ENCODE measurements around the gene ACAD10.

Gene ACAD10

GRCh38 chr12:111748151-111748672 lies 62.4 kb downstream of the ACAD10 start (continued):
- TF ChIP-seq ZNF449 (tag by site-specific recombination; IDR thresholded peaks at IDR 0.05) (no peak), ZBTB20 (tag by site-specific recombination; IDR thresholded peaks at IDR 0.05) (no peak), ZNF837 (tag by site-specific recombination; IDR thresholded peaks at IDR 0.05) (no peak), EGR2 (tag by site-specific recombination; IDR thresholded peaks at IDR 0.05; ENCODE audit: low read depth) (no peak), ZNF658 (tag by site-specific recombination; IDR thresholded peaks at IDR 0.05) (no peak), ZNF311 (tag by site-specific recombination; IDR thresholded peaks at IDR 0.05; ENCODE audit: borderline replicate concordance) (no peak)
- TF ChIP-seq, protein P1, sequence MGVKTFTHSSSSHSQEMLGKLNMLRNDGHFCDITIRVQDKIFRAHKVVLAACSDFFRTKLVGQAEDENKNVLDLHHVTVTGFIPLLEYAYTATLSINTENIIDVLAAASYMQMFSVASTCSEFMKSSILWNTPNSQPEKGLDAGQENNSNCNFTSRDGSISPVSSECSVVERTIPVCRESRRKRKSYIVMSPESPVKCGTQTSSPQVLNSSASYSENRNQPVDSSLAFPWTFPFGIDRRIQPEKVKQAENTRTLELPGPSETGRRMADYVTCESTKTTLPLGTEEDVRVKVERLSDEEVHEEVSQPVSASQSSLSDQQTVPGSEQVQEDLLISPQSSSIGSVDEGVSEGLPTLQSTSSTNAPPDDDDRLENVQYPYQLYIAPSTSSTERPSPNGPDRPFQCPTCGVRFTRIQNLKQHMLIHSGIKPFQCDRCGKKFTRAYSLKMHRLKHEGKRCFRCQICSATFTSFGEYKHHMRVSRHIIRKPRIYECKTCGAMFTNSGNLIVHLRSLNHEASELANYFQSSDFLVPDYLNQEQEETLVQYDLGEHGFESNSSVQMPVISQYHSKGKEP (tag by site-specific recombination; IDR thresholded peaks at IDR 0.05): no peak
- TF ChIP-seq, protein P2, sequence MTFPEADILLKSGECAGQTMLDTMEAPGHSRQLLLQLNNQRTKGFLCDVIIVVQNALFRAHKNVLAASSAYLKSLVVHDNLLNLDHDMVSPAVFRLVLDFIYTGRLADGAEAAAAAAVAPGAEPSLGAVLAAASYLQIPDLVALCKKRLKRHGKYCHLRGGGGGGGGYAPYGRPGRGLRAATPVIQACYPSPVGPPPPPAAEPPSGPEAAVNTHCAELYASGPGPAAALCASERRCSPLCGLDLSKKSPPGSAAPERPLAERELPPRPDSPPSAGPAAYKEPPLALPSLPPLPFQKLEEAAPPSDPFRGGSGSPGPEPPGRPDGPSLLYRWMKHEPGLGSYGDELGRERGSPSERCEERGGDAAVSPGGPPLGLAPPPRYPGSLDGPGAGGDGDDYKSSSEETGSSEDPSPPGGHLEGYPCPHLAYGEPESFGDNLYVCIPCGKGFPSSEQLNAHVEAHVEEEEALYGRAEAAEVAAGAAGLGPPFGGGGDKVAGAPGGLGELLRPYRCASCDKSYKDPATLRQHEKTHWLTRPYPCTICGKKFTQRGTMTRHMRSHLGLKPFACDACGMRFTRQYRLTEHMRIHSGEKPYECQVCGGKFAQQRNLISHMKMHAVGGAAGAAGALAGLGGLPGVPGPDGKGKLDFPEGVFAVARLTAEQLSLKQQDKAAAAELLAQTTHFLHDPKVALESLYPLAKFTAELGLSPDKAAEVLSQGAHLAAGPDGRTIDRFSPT (tag by site-specific recombination; IDR thresholded peaks at IDR 0.05): no peak

DNA sequence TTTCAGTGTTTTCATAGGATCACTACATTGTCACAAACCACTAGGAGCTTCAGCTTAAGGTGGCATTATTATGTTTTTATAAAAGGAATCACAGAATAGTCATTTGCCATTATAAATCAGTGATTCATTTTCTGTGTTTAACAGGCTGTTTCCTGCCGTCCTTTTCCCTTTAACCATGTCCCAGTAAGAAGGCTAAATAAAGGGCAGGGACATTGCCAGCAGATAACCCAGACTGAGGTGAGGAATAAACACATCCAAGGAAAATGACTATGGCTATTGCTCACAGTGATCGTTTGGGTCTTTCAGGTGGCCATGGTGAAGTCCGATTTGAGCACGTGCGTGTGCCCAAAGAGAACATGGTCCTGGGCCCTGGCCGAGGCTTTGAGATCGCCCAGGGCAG lies 63.0 kb downstream of the ACAD10 start:
- Histone ChIP-seq H3K4me3 (ENCODE audit: low read depth, low read length) (no peak overlapping the region), H3K36me3 (ENCODE audit: control insufficient read depth in 2 of 2, insufficient read depth in 1 of 2, low read length in 2 of 2) (peaks cover 12 to 53% of the 10 kb centered on the region in 2 experiments; a peak in 2 of 3 replicates), H3K27ac (ENCODE audit: extremely low read depth, low read depth, low read length) (no peak overlapping the region), H3K4me1 (ENCODE audit: control insufficient read depth, insufficient read depth, low read length) (no peaks in the 10 kb centered on the region), H3K9me3 (ENCODE audit: control insufficient read depth, insufficient read depth, low read depth, low read length) (no peaks in the 10 kb centered on the region)
- CTCF ChIA-PET: no interaction called here
- TF ChIP-seq ZNF488 (tag by site-specific recombination; IDR thresholded peaks at IDR 0.05): no peak
- no peak for TF ChIP-seq KLF8 (tag by site-specific recombination; IDR thresholded peaks at IDR 0.05)
- no peak for TF ChIP-seq ZNF548 (tag by site-specific recombination; IDR thresholded peaks at IDR 0.05)
- no peak for TF ChIP-seq INSM2 (tag by site-specific recombination; IDR thresholded peaks at IDR 0.05)
- TF ChIP-seq ZNF350 (tag by site-specific recombination; IDR thresholded peaks at IDR 0.05): no peak
- TF ChIP-seq ZXDB (tag by site-specific recombination; IDR thresholded peaks at IDR 0.05): no peak
- TF ChIP-seq ZNF266 (tag by site-specific recombination; IDR thresholded peaks at IDR 0.05; ENCODE audit: low read depth): no peak
- no peak for TF ChIP-seq ZNF654 (tag by site-specific recombination; IDR thresholded peaks at IDR 0.05; ENCODE audit: low read depth)
- no peak for TF ChIP-seq ZEB2 (tag by site-specific recombination; IDR thresholded peaks at IDR 0.05)
- no peak for TF ChIP-seq ZFP37 (tag by site-specific recombination; IDR thresholded peaks at IDR 0.05)
- TF ChIP-seq, protein P3, sequence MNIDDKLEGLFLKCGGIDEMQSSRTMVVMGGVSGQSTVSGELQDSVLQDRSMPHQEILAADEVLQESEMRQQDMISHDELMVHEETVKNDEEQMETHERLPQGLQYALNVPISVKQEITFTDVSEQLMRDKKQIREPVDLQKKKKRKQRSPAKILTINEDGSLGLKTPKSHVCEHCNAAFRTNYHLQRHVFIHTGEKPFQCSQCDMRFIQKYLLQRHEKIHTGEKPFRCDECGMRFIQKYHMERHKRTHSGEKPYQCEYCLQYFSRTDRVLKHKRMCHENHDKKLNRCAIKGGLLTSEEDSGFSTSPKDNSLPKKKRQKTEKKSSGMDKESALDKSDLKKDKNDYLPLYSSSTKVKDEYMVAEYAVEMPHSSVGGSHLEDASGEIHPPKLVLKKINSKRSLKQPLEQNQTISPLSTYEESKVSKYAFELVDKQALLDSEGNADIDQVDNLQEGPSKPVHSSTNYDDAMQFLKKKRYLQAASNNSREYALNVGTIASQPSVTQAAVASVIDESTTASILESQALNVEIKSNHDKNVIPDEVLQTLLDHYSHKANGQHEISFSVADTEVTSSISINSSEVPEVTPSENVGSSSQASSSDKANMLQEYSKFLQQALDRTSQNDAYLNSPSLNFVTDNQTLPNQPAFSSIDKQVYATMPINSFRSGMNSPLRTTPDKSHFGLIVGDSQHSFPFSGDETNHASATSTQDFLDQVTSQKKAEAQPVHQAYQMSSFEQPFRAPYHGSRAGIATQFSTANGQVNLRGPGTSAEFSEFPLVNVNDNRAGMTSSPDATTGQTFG (tag by site-specific recombination; IDR thresholded peaks at IDR 0.05; ENCODE audit: borderline replicate concordance): no peak
- TF ChIP-seq, protein P4, sequence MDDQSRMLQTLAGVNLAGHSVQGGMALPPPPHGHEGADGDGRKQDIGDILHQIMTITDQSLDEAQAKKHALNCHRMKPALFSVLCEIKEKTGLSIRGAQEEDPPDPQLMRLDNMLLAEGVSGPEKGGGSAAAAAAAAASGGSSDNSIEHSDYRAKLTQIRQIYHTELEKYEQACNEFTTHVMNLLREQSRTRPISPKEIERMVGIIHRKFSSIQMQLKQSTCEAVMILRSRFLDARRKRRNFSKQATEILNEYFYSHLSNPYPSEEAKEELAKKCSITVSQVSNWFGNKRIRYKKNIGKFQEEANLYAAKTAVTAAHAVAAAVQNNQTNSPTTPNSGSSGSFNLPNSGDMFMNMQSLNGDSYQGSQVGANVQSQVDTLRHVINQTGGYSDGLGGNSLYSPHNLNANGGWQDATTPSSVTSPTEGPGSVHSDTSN (CRISPR knock-in tag; IDR thresholded peaks at IDR 0.05): no peak
- no peak for TF ChIP-seq ZNF585B (tag by site-specific recombination; IDR thresholded peaks at IDR 0.05)
- TF ChIP-seq ZNF843 (tag by site-specific recombination; IDR thresholded peaks at IDR 0.05): no peak
- TF ChIP-seq, protein P5, sequence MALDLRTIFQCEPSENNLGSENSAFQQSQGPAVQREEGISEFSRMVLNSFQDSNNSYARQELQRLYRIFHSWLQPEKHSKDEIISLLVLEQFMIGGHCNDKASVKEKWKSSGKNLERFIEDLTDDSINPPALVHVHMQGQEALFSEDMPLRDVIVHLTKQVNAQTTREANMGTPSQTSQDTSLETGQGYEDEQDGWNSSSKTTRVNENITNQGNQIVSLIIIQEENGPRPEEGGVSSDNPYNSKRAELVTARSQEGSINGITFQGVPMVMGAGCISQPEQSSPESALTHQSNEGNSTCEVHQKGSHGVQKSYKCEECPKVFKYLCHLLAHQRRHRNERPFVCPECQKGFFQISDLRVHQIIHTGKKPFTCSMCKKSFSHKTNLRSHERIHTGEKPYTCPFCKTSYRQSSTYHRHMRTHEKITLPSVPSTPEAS (tag by site-specific recombination; IDR thresholded peaks at IDR 0.05): no peak
- POLR2A ChIA-PET: no interaction called here

Measured in HEK293 (cell line).